GM18502 (cell line): Measurements from ENCODE around the gene MED13L.
A peak's percentile ranks its signal among the peaks of the same experiment; 100 is the strongest.

Source experiments
- ATAC-seq: cut with Tn5 transposase; IDR thresholded peaks from one replicate; pipeline ENCODE4 v1.9.1; 2021; ENCODE audit warnings: mild to moderate bottlenecking; ENCODE audit not compliant: unreplicated experiment, poor library complexity

The MED13L gene

GRCh38 chr12:116277467-116278278 is at the start of gene MED13L:
MED13L (minus strand) TSS chr12:116277693; CDS start chr12:116277131, 562 bp downstream.
- ATAC-seq = peak; percentile 82

GRCh38 chr12:116325336-116325664 is 47.8 kb upstream of the MED13L start:
- ATAC-seq = peak; percentile 92

GRCh38 chr12:116324654-116325335 is 47.3 kb upstream of the MED13L start:
- ATAC-seq = peak; percentile 40

GRCh38 chr12:116323406-116324386 is 46.2 kb upstream of the MED13L start:
- ATAC-seq = no peak

GRCh38 chr12:116321913-116322312 is 44.4 kb upstream of the MED13L start:
- ATAC-seq = no peak

- no peak for ATAC-seq
Measured at GRCh38 chr12:116320791-116321217, 43.3 kb upstream of the MED13L start.

- ATAC-seq = no peak
Measured at GRCh38 chr12:116319898-116320621, 42.6 kb upstream of the MED13L start.

GRCh38 chr12:116319233-116319897 is 41.9 kb upstream of the MED13L start:
- ATAC-seq = no peak

- ATAC-seq = no peak
Measured at GRCh38 chr12:116318576-116319232, 41.2 kb upstream of the MED13L start.

GRCh38 chr12:116317986-116318575 is 40.6 kb upstream of the MED13L start:
- no peak for ATAC-seq

- no peak for ATAC-seq
Measured at GRCh38 chr12:116317139-116317538, 39.6 kb upstream of the MED13L start.

- no peak for ATAC-seq
Measured at GRCh38 chr12:116314477-116314876, 37.0 kb upstream of the MED13L start.

- ATAC-seq = no peak
Measured at GRCh38 chr12:116313194-116313927, 35.9 kb upstream of the MED13L start.

GRCh38 chr12:116310082-116310481 is 32.6 kb upstream of the MED13L start:
- no peak for ATAC-seq

GRCh38 chr12:116309343-116309742 is 31.9 kb upstream of the MED13L start:
- ATAC-seq = no peak

- no peak for ATAC-seq
Measured at GRCh38 chr12:116308647-116309046, 31.2 kb upstream of the MED13L start.

GRCh38 chr12:116306968-116307367 is 29.5 kb upstream of the MED13L start:
- ATAC-seq = no peak

- no peak for ATAC-seq
Measured at GRCh38 chr12:116306506-116306905, 29.0 kb upstream of the MED13L start.
